Right atrium auricular region (tissue), 2 donors: ENCODE measurements around the gene KRTAP6-3. TPM values are rescaled to one million over a fixed set of nuclear protein-coding genes. Genes with fewer than 3 reads are reported as not detected.

Experiments used
- DNase-seq: peaks from one replicate; pipeline ENCODE4 v3.0.0-alpha.2; 2019; ENCODE audit warnings: low spot score
- H3K27ac ChIP-seq, 2 donors: fragments of 200-600 bp; sonication (generic); 1 replicate in 1 of 2; 2 replicates in 1 of 2; pipeline ENCODE4 v1.5.1; 2016 to 2019
- H3K27me3 ChIP-seq, 2 donors: fragments of 200-600 bp; sonication (generic); one replicate each; pipeline versions ENCODE4 v1.5.1 to v1.6.0; 2017 to 2019
- H3K36me3 ChIP-seq: fragments of 200-600 bp; sonication (generic); one replicate; pipeline ENCODE4 v1.5.1; 2016
- H3K4me1 ChIP-seq, 2 donors: fragments of 200-600 bp; sonication (generic); one replicate each; pipeline versions ENCODE4 v1.5.1 to v1.6.0; 2017 to 2019
- H3K4me3 ChIP-seq, 2 donors: fragments of 200-600 bp; sonication (generic); 1 replicate in 1 of 2; 2 replicates in 1 of 2; pipeline ENCODE4 v1.5.1; 2017 to 2019; ENCODE audit warnings: mild to moderate bottlenecking in 1 of 2, moderate library complexity in 1 of 2
- H3K9me3 ChIP-seq, 2 donors: fragments of 200-600 bp; sonication (generic); one replicate each; pipeline ENCODE4 v1.5.1; 2019
- CTCF ChIP-seq, 2 donors: fragments of 200-600 bp; sonication (generic); IDR thresholded peaks; one replicate each; pipeline ENCODE4 v1.5.1; 2019; ENCODE audit warnings: antibody characterized with exemption in 2 of 2
- total RNA-seq, 2 donors: library from RNA; depleted of rRNA; stranded (reverse); fragments of >200 nt; gene quantifications; one replicate each; pipeline ENCODE4 v1.1.0, GENCODE V29; 2016

The KRTAP6-3 gene
- total RNA-seq, 2 donors from 2014 or later, result not detected

GRCh38 chr21:30563072-30563471 is 29.2 kb upstream of the KRTAP6-3 start:
- TF ChIP-seq CTCF (IDR thresholded peaks at IDR 0.05), result no peak
- Histone ChIP-seq H3K4me1 (peaks cover 0 to 21% of the 10 kb centered on the region in 2 donors), H3K27ac (peak overlapping the region in 1 of 2 donors; percentile 55), H3K36me3 (no peaks in the 10 kb centered on the region), H3K9me3 (no peaks in the 10 kb centered on the region), H3K27me3 (no peaks in the 10 kb centered on the region), H3K4me3 (no peak overlapping the region)
- no peak for DNase-seq

GRCh38 chr21:30563630-30564029 is 28.6 kb upstream of the KRTAP6-3 start:
- no peak for TF ChIP-seq CTCF (IDR thresholded peaks at IDR 0.05)
- no peak for DNase-seq

GRCh38 chr21:30567617-30568016 is 24.6 kb upstream of the KRTAP6-3 start:
- H3K27ac ChIP-seq, result peak overlapping the region; percentile 10 to 78

More at GRCh38 chr21:30563630-30564029, 28.6 kb upstream of the KRTAP6-3 start:
- Histone ChIP-seq H3K27ac (no peak overlapping the region), H3K4me1 (peaks cover 0 to 21% of the 10 kb centered on the region in 2 donors), H3K36me3 (no peaks in the 10 kb centered on the region), H3K9me3 (no peaks in the 10 kb centered on the region), H3K27me3 (no peaks in the 10 kb centered on the region), H3K4me3 (no peak overlapping the region)

GRCh38 chr21:30577766-30578165 is 14.5 kb upstream of the KRTAP6-3 start:
- H3K9me3 ChIP-seq, result no peaks in the 10 kb centered on the region
- H3K4me1 ChIP-seq, result no peaks in the 10 kb centered on the region

More at GRCh38 chr21:30567617-30568016, 24.6 kb upstream of the KRTAP6-3 start:
- Histone ChIP-seq H3K27me3 (no peaks in the 10 kb centered on the region), H3K36me3 (no peaks in the 10 kb centered on the region), H3K4me1 (peaks cover 0 to 9% of the 10 kb centered on the region in 2 donors), H3K4me3 (no peak overlapping the region), H3K9me3 (no peaks in the 10 kb centered on the region)
- TF ChIP-seq CTCF (IDR thresholded peaks at IDR 0.05), result no peak
- no peak for DNase-seq

GRCh38 chr21:30579346-30579745 is 12.9 kb upstream of the KRTAP6-3 start:
- Histone ChIP-seq H3K36me3 (no peaks in the 10 kb centered on the region), H3K9me3 (no peaks in the 10 kb centered on the region), H3K27ac (no peak overlapping the region), H3K4me1 (no peaks in the 10 kb centered on the region), H3K27me3 (no peaks in the 10 kb centered on the region), H3K4me3 (no peak overlapping the region)
- TF ChIP-seq CTCF (IDR thresholded peaks at IDR 0.05), result no peak
- no peak for DNase-seq

More at GRCh38 chr21:30577766-30578165, 14.5 kb upstream of the KRTAP6-3 start:
- DNase-seq, result no peak
- H3K27me3 ChIP-seq, result no peaks in the 10 kb centered on the region
- H3K27ac ChIP-seq, result no peak overlapping the region
- H3K36me3 ChIP-seq, result no peaks in the 10 kb centered on the region
- no peak for TF ChIP-seq CTCF (IDR thresholded peaks at IDR 0.05)
- H3K4me3 ChIP-seq, result no peak overlapping the region

- H3K4me3 ChIP-seq, result no peak overlapping the region
- H3K4me1 ChIP-seq, result no peaks in the 10 kb centered on the region
- no peaks in the 10 kb centered on the region for H3K27me3 ChIP-seq
- no peaks in the 10 kb centered on the region for H3K9me3 ChIP-seq
- H3K36me3 ChIP-seq, result no peaks in the 10 kb centered on the region
- no peak overlapping the region for H3K27ac ChIP-seq
- no peak for DNase-seq
- no peak for TF ChIP-seq CTCF (IDR thresholded peaks at IDR 0.05)
These were observed 12.1 kb upstream of the KRTAP6-3 start for GRCh38 chr21:30580132-30580531.
